Pancreas (tissue), 10 donors: ENCODE measurements around the gene UBAP2. TPM values are rescaled to one million over a fixed set of nuclear protein-coding genes. Genes with fewer than 3 reads are reported as not detected.

ENCODE experiments used
- ATAC-seq, 4 donors: fragments of 200-7000 bp; cut with Tn5 transposase; one replicate each; pipeline versions ENCODE4 v1.8.0 to v1.9.1; 2020; ENCODE audit warnings: mild to moderate bottlenecking in 4 of 4, moderate library complexity in 4 of 4
- DNase-seq, 6 donors: peaks; one replicate each; pipeline ENCODE4 v3.0.0-alpha.2; 2020
- FAIRE-seq: peaks from 2 replicates; lab custom pipeline; 2012; peaks lifted over from hg19 to GRCh38; lab: Jason Lieb, UNC
- H3K27ac ChIP-seq, 4 donors: fragments of 200-600 bp; sonication (generic); 1 replicate in 3 of 4; 2 replicates in 1 of 4; pipeline versions ENCODE4 v1.5.0 to v1.8.0; 2020
- H3K27me3 ChIP-seq, 4 donors: fragments of 200-600 bp; one replicate each; pipeline ENCODE4 v1.8.0; 2021
- H3K36me3 ChIP-seq, 3 donors: fragments of 200-600 bp; sonication (generic) in 1 of 3; one replicate each; pipeline versions ENCODE4 v1.5.0 to v1.8.0; 2020 to 2021
- H3K4me1 ChIP-seq, 3 donors: fragments of 200-600 bp; one replicate each; pipeline ENCODE4 v1.8.0; 2021
- H3K4me3 ChIP-seq, 4 donors: fragments of 200-600 bp; sonication (generic) in 2 of 4; one replicate each; pipeline versions ENCODE4 v1.5.0 to v1.8.0; 2020 to 2021
- H3K9me3 ChIP-seq, 4 donors: fragments of 200-600 bp; one replicate each; pipeline ENCODE4 v1.8.0; 2021
- WGBS, 2 donors: extraction: QIAGEN DNeasy Blood & Tissue Kit; methylation state at CpG; one replicate each; pipeline ENCODE4 v1.1.7; 2013; 5-methylcytosine and 5-hydroxymethylcytosine counted together
- intact Hi-C, 3 donors: fragments of 100-400 bp; cut with DNase I; formaldehyde crosslinking; loops; one replicate each; pipeline versions ENCODE4 v1.11.1 to v1.14.2; 2022
- polyA plus RNA-seq, 2 donors: library from polyadenylated mRNA; stranded (reverse); fragments of 200-250 nt; gene quantifications; one replicate each; pipeline ENCODE4 v1.2.3, GENCODE V29; 2013
- total RNA-seq, 6 donors: library from RNA; stranded (reverse); fragmentation: NEBNext Ultra II Directional in 4 of 6; extraction: Animal tissue kit (Norgen Biotek cat#: 25700) in 4 of 6; gene quantifications; one replicate each; pipeline versions ENCODE4 v1.2.1 to v1.2.4, GENCODE V29; 2021 to 2023
- TF ChIP-seq, protein P1 (sequence below), 4 donors: fragments of 200-600 bp; sonication (generic) in 3 of 4; IDR thresholded peaks; one replicate each; pipeline versions ENCODE4 v1.5.0 to v1.8.0; 2021; ENCODE audit warnings: antibody characterized with exemption in 4 of 4
- donor health status: healthy with polysubstance abuse.
- donor health status: DM: no; HTN: no; CAD: no; lungs with moderate emphysema.
- donor health status: DM: no; HTN: no; CAD: no.
- donor health status: control.
- donor health status: control.
- donor health status: Bipolar disorder and iron deficiency.
- donor health status: DM: yes; HTN: yes; CAD: no.
- donor health status: DM: no; HTN: no; CAD: no.
- donor health status: DM: no; HTN: no; CAD: no.
- donor health status: DM: yes; HTN: yes; CAD: no.

The UBAP2 gene
- total and polyA plus RNA-seq, 8 donors: 10.3 to 22.8 (median 13.6) TPM

DNA sequence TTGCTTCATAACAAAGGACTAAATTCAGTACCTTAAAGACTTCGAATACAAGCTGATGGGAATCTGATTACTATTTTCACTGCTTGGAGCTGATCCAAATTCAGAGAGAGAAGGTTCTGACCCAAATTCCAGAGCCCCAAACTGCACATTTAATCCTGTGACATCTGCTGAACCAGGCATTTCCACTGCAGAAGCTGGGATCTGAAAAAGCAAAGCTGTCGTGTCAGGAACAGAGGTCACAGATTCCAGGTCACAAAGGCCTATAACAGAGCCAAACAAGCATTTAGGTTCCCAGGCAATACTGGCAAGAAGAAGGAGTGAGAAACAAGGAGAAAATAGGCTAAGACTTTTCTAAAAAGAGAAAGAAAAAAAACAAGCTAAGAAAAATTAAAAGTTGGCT is 105.3 kb downstream of the UBAP2 start:
- no peak for ATAC-seq
- Histone ChIP-seq H3K27me3 (no peaks in the 10 kb centered on the region), H3K4me1 (peaks cover 0 to 4% (median 0%) of the 10 kb centered on the region in 3 donors), H3K4me3 (no peak overlapping the region), H3K36me3 (peaks cover 0 to 29% (median 0%) of the 10 kb centered on the region in 3 donors), H3K9me3 (no peaks in the 10 kb centered on the region), H3K27ac (no peak overlapping the region)
- DNase-seq: no peak
- intact Hi-C loops: no loop called here
- no peak for FAIRE-seq
- WGBS, 2 donors: 53 to 69% methylated on average over 2 of the region's 2 CpGs
- TF ChIP-seq, protein P1, sequence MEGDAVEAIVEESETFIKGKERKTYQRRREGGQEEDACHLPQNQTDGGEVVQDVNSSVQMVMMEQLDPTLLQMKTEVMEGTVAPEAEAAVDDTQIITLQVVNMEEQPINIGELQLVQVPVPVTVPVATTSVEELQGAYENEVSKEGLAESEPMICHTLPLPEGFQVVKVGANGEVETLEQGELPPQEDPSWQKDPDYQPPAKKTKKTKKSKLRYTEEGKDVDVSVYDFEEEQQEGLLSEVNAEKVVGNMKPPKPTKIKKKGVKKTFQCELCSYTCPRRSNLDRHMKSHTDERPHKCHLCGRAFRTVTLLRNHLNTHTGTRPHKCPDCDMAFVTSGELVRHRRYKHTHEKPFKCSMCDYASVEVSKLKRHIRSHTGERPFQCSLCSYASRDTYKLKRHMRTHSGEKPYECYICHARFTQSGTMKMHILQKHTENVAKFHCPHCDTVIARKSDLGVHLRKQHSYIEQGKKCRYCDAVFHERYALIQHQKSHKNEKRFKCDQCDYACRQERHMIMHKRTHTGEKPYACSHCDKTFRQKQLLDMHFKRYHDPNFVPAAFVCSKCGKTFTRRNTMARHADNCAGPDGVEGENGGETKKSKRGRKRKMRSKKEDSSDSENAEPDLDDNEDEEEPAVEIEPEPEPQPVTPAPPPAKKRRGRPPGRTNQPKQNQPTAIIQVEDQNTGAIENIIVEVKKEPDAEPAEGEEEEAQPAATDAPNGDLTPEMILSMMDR (IDR thresholded peaks at IDR 0.05): no peak

DNA sequence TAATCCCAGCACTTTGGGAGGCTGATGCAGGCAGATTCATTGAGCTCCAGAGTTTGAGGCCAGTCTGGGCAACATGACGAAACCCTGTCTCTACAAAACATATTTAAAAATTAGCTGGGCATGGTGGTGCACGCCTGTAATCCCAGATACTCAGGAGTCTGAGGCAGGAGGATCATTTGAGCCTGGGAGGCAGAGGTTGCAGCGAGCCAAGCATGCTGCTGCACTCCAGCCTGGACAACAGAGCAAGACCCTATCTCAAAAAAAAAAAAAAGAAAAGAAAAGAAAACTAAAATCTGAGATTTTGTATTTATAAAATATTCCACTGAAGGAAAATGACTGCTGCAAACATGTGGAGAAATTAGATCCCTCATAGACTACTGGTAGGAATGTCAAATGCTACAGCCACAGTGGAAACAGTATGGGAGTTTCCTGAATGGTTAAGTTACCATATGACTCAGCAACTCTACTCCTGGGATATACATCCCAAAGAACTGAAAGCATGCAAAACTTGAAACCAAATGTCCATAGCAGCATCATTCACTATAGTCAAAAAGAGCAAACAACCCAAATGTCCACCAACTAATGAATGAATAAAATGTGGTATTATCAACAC is 106.1 kb downstream of the UBAP2 start:
- Histone ChIP-seq H3K4me1 (peaks cover 0 to 4% (median 0%) of the 10 kb centered on the region in 3 donors), H3K4me3 (no peak overlapping the region), H3K36me3 (peaks cover 0 to 23% (median 0%) of the 10 kb centered on the region in 3 donors), H3K9me3 (no peaks in the 10 kb centered on the region), H3K27me3 (no peaks in the 10 kb centered on the region), H3K27ac (no peak overlapping the region)
- DNase-seq: no peak
- peak in 1 of 4 donors; percentile 32 for ATAC-seq
- TF ChIP-seq, protein P1 (IDR thresholded peaks at IDR 0.05): no peak
- FAIRE-seq: no peak
- intact Hi-C loops: no loop called here
- 93 to 98% methylated on average over 3 of the region's 3 CpGs for WGBS, 2 donors

DNA sequence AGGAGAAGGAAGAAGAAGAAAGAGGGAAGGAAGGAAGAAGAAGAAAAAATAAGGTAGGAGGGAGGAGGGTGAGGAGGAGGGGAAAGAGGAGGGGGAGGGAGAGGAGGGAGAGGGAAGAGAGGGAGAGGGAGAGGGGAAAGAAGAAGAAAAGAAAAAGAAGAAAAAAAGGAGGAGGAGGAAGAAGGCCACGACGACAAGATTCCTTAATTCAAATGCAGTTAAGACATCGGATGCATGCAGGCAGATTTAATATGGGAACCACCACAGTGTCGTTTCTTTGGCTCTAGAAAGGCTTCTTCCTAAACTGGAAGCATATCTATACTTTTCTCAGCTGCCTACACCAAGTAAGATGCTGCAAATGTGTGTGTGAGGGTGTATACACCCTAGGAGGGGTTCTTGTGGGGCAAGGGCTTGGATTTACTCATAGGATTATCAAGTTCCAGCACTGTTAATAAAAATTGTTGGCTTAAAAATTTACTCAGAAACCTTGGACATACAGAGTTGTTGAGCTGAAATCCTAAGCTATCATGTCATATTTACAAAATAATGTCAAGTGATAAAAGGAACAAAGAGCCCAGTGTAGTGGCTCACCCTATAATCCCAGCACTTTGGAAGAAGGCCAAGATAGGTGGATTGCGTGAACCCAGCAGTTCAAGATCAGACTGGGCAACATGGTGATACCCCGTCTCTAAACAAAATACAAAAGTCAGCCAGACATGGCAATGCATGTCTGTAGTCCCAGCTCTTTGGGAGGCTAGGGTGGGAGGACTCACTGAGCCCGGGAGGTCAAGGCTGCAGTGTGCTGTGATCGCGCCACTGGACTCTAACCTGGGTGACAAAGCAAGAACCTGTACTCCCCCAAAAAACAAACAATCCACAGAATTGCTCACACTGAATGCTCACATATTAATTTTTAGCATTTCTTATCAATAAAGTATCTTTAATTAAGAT is 108.5 kb downstream of the UBAP2 start:
- H3K27me3 ChIP-seq: no peaks in the 10 kb centered on the region
- H3K27ac ChIP-seq: peak overlapping the region in 2 of 4 donors; percentile 33 to 54
- no peak overlapping the region for H3K4me3 ChIP-seq
- H3K36me3 ChIP-seq: peaks cover 0 to 27% (median 0%) of the 10 kb centered on the region in 3 donors
- H3K9me3 ChIP-seq: no peaks in the 10 kb centered on the region
- TF ChIP-seq, protein P1 (IDR thresholded peaks at IDR 0.05): no peak
- peak in 3 of 4 donors; percentile 45 to 84 (median 69) for ATAC-seq
- intact Hi-C loops: no loop called here
- FAIRE-seq: no peak
- peaks cover 0 to 4% (median 0%) of the 10 kb centered on the region in 3 donors for H3K4me1 ChIP-seq
- DNase-seq: no peak
- WGBS, 2 donors: 54 to 55% methylated on average over 9 of the region's 9 CpGs

DNA sequence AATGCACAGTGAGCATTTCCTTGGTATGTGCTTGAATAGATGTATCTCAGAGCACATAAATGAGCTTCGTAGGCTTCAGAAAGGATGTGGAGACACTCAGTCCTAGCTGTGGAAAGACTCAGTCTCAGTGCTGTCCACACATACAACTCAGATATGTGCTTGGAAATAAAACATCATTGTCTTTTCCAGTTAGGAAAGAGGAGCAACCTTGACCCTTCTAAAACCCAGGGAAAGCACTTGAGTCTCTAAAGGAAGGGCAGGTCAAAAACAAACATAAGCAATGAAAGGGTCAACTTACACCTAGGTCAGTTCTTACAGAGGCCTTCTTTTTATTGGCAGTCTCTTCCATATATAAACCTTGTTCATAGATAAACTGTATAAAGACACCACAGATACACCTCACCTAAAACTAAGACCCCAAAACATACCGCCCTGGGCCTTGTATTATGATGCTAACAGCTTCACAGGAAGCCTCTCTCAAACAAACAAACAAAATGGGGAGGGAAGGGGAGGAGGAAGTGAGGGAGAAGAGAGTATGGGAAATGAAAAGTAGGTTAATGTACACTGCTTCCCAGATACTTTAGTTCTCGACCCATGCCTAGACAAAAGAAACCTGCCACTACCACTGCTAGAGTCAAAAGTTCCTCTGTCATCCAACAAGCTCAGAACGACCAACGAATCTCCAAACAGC is 114.4 kb downstream of the UBAP2 start:
- no peak for DNase-seq
- Histone ChIP-seq H3K4me3 (no peak overlapping the region), H3K36me3 (peaks cover 0 to 19% (median 8%) of the 10 kb centered on the region in 3 donors), H3K27me3 (no peaks in the 10 kb centered on the region), H3K27ac (no peak overlapping the region), H3K4me1 (no peaks in the 10 kb centered on the region), H3K9me3 (no peaks in the 10 kb centered on the region)
- 79 to 82% methylated on average over 5 of the region's 5 CpGs for WGBS, 2 donors
- intact Hi-C loops: no loop called here
- ATAC-seq: no peak
- TF ChIP-seq, protein P1 (IDR thresholded peaks at IDR 0.05): no peak
- no peak for FAIRE-seq
